Testis (tissue), 3 donors: Measurements from ENCODE around the gene PIP4K2B. TPM values are rescaled to one million over a fixed set of nuclear protein-coding genes. Genes with fewer than 3 reads are reported as not detected.
"Not testable (repeated sequence)": the region's sequence is repeated elsewhere in the genome, so short reads cannot be mapped to it uniquely, and the experiment has no call there.

Experiments
- DNase-seq: peaks from one replicate; pipeline ENCODE4 v3.0.0-alpha.2; 2019
- H3K27ac ChIP-seq, 2 donors: fragments of 200-600 bp; sonication (generic); one replicate each; pipeline ENCODE4 v1.5.1; 2019
- H3K27me3 ChIP-seq: fragments of 200-600 bp; sonication (generic); one replicate; pipeline ENCODE4 v1.5.1; 2019
- H3K36me3 ChIP-seq: fragments of 200-600 bp; sonication (generic); one replicate; pipeline ENCODE4 v1.5.1; 2017; ENCODE audit warnings: low read depth; ENCODE audit errors: missing control alignments
- H3K4me1 ChIP-seq: fragments of 200-600 bp; sonication (generic); one replicate; pipeline ENCODE4 v1.5.1; 2019
- H3K4me3 ChIP-seq, 2 donors: fragments of 200-600 bp; sonication (generic); one replicate each; pipeline ENCODE4 v1.5.1; 2017 to 2019
- H3K9me3 ChIP-seq: fragments of 200-600 bp; sonication (generic); one replicate; pipeline ENCODE4 v1.5.1; 2017
- CTCF ChIP-seq, 3 experiments: fragments of 450-650 bp in 2 of 3; fragments of 200-600 bp in 1 of 3; sonication (generic) in 1 of 3; IDR thresholded peaks; one replicate each; pipeline ENCODE4 v1.5.1; 2016 to 2019; ENCODE audit warnings: antibody characterized with exemption in 3 of 3, mild to moderate bottlenecking in 2 of 3, moderate library complexity in 1 of 3
- POLR2A ChIP-seq: fragments of 450-650 bp; IDR thresholded peaks from one replicate; pipeline ENCODE4 v1.6.1; 2017; ENCODE audit warnings: antibody characterized with exemption, mild to moderate bottlenecking, moderate library complexity
- WGBS, 2 donors: methylation state at CpG; one replicate each; pipeline ENCODE4 v1.1.5; 2018; 5-methylcytosine and 5-hydroxymethylcytosine counted together
- intact Hi-C: fragments of 100-400 bp; cut with DNase I; formaldehyde crosslinking; loops from one replicate; pipeline ENCODE4 v1.15.1; 2023; ENCODE audit warnings: low total_unique reads
- polyA plus RNA-seq: library from polyadenylated mRNA; stranded (reverse); fragments of 350-450 nt; fragmentation: Illumina TruSeq; extraction: RNeasy Lipid Tissue Mini Kit (QIAGEN cat#74804); gene quantifications from one replicate; pipeline ENCODE4 v1.2.3, GENCODE V29; 2014; ENCODE audit warnings: low read depth, low replicate concordance; ENCODE audit not compliant: insufficient read depth
- total RNA-seq, 2 donors: library from RNA; depleted of rRNA; stranded (reverse); fragments of >200 nt; gene quantifications; one replicate each; pipeline ENCODE4 v1.2.3, GENCODE V29; 2016

PIP4K2B gene
- total and polyA plus RNA-seq, 3 donors from 2014 or later = 34.8 to 56.7 (median 47.2) TPM

- peaks cover 53% of the 10 kb centered on the region for H3K4me1 ChIP-seq
- WGBS, 2 donors = 0% methylated on average over 12 to 40 of the region's 92 CpGs
- H3K27ac ChIP-seq = peak within 1 kb of the TSS; percentile 81 to 89
- H3K27me3 ChIP-seq = no peaks in the 10 kb centered on the region
- H3K36me3 ChIP-seq = no peaks in the 10 kb centered on the region
- H3K4me3 ChIP-seq = peak within 1 kb of the TSS; percentile 74 to 77
- DNase-seq = peak; percentile 84
- intact Hi-C loops = loop anchor here (5.0 kb wide), 1 partner anchor 53 kb away; no protein-coding TSS in a partner anchor
- no peaks in the 10 kb centered on the region for H3K9me3 ChIP-seq
- TF ChIP-seq CTCF (IDR thresholded peaks at IDR 0.05) (peak; percentile 70 to 95 (median 92)), POLR2A (no peak)
These were observed 69.3 kb downstream of the PIP4K2B start, which contains the start of gene CISD3 for GRCh38 chr17:38729886-38730525. Gene CISD3 (plus strand): TSS chr17:38730341. CDS start chr17:38730359, 18 bp downstream.

DNA sequence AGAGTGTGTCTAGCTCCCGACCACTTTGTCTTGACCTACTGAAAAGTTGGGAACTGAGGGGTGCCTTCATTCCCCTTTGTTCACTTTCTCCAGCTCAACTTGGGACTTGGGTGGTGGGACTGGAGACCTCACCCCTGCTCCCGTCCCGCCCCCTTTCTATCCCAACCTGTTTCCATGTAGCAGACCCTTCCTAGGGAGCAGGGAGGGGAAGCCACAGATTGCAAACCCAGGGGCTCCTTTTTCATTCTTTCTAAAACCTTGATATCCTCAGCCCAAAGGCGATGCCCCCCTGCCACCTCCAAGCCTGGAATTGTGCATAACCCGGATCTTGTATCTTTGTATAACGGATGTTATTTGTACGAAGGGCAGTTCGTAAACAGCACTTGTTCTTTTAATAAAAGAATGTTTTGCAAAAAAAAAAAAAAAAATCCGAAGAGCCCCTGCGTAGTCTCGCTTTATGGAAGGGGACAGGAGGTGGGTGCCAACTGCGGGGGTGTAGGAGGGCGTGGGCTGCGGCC is 69.9 kb downstream of the PIP4K2B start:
- DNase-seq = no peak
- intact Hi-C loops = no loop called here
- peaks cover 53% of the 10 kb centered on the region for H3K4me1 ChIP-seq
- no peak for TF ChIP-seq CTCF (IDR thresholded peaks at IDR 0.05)
- no peak for TF ChIP-seq POLR2A
- no peaks in the 10 kb centered on the region for H3K9me3 ChIP-seq
- peak overlapping the region; percentile 81 to 89 for H3K27ac ChIP-seq
- no peaks in the 10 kb centered on the region for H3K27me3 ChIP-seq
- WGBS, 2 donors = 15 to 18% methylated on average over 14 of the region's 14 CpGs
- H3K4me3 ChIP-seq = peak overlapping the region; percentile 69 to 74
- no peaks in the 10 kb centered on the region for H3K36me3 ChIP-seq

DNA sequence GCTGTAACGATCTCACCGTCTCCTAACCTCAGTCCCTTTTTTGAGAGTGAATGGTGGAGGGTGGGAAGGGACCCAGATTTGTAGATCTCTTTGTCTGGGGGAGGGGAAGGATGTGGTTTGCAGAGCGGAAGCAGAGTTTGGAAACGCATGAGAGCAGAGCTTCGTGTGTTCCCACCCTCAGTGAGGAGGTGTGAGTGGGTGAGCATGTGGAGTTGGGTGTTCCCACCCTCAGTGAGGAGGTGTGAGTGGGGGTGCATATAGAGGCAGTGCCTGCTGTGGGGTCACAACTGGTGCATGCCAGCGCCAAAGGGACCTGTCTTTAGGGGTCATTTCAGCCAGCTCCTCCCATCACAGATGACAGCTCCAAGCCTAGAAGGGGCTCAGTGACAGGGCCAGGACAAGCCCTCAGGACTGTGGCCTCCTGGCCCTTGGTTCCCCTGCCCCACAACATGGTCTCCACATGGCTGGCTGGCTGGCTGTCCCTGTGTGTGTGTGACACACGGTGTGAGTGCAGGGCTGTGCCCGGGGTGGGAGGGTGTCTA is 71.0 kb downstream of the PIP4K2B start:
- WGBS, 2 donors = 81 to 86% methylated on average over 8 of the region's 8 CpGs
- intact Hi-C loops = no loop called here

GRCh38 chr17:38727736-38728135 is 71.6 kb downstream of the PIP4K2B start:
- H3K4me1 ChIP-seq = peaks cover 38% of the 10 kb centered on the region
- no peak for TF ChIP-seq POLR2A
- TF ChIP-seq CTCF (IDR thresholded peaks at IDR 0.05) = no peak
- no peak overlapping the region for H3K27ac ChIP-seq
- H3K36me3 ChIP-seq = no peaks in the 10 kb centered on the region
- no peak for DNase-seq
- no peaks in the 10 kb centered on the region for H3K27me3 ChIP-seq
- H3K9me3 ChIP-seq = no peaks in the 10 kb centered on the region
- WGBS, 2 donors = 78 to 83% methylated on average over 5 of the region's 5 CpGs
- intact Hi-C loops = no loop called here
- no peak overlapping the region for H3K4me3 ChIP-seq

More for the DNA sequence above, 71.0 kb downstream of the PIP4K2B start:
- no peaks in the 10 kb centered on the region for H3K36me3 ChIP-seq
- H3K9me3 ChIP-seq = no peaks in the 10 kb centered on the region
- no peak overlapping the region for H3K4me3 ChIP-seq
- TF ChIP-seq POLR2A (no peak), CTCF (IDR thresholded peaks at IDR 0.05) (no peak)
- no peaks in the 10 kb centered on the region for H3K27me3 ChIP-seq
- H3K4me1 ChIP-seq = peaks cover 45% of the 10 kb centered on the region
- H3K27ac ChIP-seq = no peak overlapping the region
- DNase-seq = no peak

GRCh38 chr17:38726145-38726544 is 73.2 kb downstream of the PIP4K2B start:
- H3K9me3 ChIP-seq, DNase-seq, H3K27me3 ChIP-seq, intact Hi-C loops, H3K27ac ChIP-seq, H3K36me3 ChIP-seq, H3K4me3 ChIP-seq: not testable (repeated sequence)
- H3K4me1 ChIP-seq = peaks cover 23% of the 10 kb centered on the region
- 84% methylated on average over 8 of the region's 8 CpGs; no CpG with 5 or more reads in 1 of the 2 donors for WGBS, 2 donors
